Measurements from ENCODE around the gene CRYGN.

CRYGN gene

DNA sequence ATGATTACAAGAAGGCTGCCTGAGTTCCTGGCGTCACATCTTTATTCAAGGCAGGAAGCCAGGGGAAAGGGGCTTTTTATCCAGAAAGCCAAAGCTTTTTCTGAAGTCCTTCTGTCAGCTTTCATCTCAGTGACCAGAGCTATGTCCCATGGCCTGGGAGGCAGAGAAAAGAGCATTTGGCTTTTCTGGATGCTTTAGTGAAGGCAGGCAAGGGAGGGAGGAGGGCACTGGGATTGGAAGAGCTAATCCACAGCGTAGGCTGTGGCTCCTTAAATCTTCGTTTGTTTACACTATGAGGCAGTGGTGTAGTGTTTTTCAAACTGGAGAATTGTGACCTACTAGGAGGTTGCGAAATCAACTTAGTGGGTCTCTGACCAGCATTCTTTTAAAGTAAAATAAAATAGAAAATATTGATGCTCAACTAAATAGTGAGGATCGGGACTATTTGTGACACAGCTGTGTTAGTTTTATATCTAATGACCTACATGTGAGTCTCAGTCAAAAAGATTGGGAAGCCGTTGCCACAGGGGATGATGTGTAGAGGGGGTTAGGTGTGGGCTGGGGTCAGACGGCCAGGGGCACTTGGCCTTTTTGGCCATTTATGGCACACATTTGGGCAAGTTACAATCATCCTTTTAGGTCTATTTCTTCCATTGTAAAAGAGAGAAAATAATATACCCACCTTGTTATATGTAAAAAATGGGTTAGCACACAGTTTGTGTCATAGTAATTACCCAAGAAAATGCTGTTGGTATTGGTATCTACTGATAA, 14.1 kb downstream of the CRYGN start:
- no peak for DNase-seq

DNA sequence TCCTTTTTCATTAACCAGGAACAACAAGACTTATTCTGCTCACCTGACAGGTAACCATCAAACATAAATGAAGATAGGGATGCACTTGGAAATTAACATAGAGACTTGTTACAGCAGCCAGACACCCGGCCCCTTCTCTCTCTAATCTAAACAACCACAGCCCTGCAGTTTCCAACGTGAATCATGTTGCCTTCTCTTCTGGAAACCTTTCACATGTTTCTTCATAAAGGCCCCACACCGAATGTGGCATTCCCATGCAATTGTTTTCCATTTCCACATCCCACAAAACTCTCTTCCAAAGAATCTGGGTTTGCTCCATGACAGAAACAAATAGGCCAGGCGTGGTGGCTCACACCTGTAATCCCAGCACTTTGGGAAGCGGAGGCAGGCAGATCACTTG, 15.1 kb downstream of the CRYGN start:
- no peak for DNase-seq

DNA sequence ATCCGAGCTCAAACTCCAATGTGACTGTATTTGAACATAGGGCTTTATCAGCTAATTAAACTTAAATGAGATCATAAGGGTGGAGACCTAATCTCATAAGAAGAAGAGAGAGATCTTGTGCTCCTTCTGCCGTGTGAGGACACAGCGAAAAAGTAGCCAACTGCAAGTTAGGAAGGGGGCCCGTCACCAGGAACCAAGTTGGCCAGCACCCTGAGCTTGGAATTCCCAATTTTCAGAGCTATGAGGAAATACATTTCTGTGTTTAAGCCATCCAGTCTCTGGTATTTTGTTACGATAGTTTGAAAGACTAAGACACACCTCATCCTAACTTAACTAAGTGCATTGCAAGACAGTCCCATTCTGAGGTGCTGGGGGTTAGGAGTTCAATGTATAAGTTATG, 16.0 kb downstream of the CRYGN start:
- DNase-seq: no peak

DNA sequence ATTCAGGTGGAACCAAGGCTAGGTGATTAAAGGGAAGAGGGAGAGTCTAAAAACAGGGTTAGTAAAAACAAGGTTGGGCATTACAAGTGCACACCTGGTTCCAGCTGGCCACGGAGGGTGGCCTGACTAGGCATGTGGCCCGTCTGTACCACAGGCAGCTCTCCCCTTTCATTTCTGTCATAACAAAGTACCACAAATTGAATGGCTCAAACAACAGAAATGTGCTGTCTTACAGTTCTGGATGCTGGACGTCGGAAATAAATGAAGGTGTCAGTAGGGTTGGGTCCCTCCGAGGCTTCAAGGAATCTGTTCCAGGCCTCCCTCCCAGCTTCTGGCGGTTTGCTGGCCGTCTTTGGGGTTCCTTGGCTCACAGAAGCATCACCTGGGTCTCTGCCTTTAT, 16.7 kb downstream of the CRYGN start:
- no peak for DNase-seq

DNA sequence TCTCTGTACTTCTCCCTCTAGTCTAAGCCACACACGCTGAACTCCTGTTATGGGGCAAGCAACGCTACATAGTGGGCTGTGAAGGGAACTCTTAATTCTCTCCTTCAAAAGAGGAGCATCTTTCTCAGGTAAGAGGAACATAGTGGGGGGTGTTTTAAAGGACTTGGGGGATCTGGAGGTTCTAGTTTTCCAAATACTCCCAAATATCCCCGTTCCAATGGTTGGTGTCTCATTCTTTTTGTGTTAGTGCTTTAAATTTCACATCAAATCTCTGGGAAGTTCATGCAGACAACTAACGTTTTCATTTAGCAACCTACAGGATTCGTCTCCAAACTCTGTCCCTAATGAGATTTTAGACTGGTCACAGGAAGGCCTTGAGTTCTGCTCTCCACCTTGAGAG, 17.7 kb downstream of the CRYGN start:
- DNase-seq: no peak

DNA sequence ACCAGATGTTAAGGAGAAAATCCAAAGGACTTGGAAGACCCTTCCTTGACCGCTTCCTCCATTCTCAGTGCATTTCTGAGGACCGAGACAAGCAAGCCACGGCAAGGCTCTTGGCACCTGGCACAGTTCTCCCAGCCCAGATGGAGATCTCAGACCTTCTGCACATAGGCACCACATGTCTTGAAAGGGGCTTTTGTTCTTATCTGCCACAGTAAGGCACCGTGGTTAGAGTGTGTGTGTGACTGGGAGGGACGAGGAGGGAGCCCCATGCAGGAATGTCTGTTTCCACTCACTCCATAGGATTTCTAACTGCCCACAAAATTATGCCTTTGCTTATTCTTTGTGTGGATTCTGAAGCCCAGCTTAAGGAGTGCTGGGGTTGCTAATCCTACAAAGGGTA, 19.8 kb downstream of the CRYGN start:
- no peak for DNase-seq

DNA sequence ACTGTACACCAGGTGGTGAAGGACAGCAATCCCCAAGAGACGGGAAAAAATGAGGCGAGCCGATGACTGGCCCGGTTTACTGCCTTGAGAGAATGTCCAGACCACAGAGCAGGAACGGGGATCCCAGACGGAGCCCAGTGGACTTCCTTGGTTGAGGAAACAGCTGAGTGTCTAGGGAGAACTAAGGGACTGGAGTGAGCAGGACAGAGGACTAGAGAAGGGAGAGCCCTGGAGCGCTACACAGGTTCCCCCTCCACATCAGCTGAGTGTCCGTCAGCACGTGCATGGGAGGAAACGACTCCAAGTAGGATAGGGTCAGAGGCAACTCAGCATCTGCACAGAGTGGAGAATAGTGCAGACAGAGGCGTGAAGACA, 23.0 kb downstream of the CRYGN start:
- no peak for DNase-seq

DNA sequence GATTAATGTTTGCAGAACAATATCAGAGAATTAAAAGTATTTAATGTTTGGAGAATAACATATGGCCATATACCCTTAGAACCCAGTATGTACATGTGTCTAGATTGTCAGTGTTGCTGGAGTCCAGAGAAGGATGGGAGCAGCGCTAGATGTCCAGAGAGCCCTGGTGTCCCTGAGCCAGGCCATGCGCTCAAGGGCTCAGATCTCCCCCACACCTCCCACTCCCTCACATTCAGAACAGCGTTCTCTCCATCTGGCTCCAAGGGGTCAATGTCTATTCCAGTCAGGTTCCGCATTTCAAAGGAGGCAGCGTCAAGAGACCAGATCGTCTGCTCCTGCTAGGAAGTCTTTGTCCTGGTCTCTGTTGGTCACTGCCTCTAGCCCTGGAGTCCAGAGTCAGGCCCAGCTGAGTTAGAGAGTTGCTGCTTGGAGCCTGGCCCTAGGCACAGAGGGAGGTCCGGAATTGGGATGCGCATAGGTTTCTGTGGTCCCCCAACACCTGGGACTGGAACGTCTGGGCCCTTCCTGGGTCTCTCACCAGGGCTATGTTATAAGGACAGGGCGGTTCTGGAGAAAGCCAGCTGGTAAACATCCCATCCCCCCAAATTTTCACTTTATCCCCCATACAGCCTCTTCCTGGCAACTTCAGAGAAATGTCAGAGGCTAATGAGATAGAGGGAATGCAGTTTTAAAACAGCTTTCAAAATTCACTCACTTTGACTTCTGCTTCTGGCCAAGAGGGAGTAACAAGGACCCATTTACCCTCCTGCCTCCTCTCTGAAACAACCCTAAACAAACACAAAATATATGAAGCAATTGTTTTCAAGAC, 23.6 kb downstream of the CRYGN start:
- DNase-seq: no peak

DNA sequence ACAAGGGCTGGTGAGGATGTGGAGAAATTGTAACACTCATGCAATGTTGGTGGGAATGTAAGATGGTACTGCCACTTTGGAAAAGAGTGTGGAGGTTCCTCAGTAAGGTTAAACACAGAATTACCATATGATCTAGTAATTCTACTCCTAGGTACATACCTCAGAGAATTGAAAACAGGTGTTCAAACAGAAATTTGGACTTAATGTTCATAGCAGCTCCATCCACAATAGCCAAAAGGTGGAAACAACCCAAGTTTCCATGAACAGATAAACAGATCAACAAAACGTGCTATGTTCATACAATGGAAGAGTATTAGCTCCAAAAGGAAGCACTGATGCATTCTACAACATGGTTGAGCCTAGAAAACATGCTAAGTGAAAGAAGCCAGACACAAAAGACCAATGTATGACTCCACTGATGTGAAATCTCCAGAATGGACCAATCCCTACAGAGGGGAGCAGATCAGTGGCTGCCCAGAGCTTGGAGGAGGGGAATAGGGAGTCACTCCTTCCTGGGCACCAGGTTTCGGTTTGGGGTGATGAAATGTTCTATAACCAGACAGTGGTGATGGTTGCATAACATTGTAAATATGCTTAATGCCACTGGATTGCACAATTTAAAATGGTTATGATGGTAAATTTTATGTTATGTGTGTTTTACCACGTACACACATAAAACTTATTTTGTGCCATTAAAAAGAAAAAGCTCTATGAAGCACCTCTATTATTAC, 24.4 kb downstream of the CRYGN start:
- DNase-seq: no peak

DNA sequence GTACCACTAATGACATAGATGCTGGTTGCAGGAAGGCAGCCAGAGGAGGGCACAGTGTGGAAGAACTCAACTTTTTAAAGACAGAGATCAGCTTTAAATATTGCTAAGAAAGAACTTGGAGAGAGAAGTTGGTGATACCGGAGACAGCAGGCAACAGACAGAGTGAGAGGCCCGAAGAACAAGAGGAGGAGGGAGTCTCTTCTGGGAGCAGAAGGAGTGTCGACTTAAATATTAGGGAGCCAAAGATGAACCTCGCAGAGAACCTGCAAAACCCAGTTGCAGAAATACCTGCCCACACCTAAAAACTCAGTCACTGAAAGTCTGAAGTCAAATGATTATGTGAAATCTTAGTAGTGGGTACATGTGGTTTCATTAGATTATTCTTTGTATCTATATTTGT, 26.7 kb downstream of the CRYGN start:
- no peak for DNase-seq

DNA sequence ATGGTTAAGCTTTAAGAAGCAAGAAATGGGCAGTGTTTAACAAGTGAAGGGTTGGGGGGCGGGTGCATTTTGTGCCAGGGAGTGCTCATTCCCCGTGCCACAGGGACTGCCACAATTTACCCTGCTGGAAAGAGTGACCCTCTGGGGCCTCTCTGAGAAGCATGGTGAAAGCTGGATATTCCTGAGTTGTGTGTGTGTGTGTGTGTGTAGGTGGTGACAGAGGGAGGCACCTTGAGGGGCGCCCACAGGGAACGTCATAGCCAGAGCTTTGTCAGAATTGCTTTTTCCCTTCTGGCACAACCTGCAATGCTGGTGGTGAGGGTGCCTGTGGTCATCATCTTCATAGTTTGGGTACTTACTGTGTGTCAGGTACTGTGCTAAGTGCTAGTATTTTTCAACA, 27.6 kb downstream of the CRYGN start:
- DNase-seq: no peak

DNA sequence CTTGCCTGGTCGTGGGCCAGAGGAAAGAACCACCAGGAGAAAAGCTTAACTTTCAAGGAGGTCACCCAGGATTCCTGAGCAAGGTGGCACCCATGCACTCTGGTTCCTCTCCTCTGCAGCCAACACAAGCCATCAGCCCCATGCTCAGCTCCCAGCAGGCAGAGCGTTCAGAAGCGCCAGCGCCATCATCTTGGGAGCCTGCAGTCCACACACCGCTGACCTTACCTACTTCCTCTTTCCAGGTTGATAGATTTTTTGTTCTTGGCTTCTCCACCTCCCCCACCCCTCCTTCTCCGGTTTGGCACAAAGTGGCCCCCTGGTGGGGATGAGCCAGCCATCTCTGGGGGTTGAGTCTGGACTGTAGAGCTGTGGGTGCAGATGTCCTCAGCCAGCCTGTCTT, 28.4 kb downstream of the CRYGN start:
- no peak for DNase-seq

DNA sequence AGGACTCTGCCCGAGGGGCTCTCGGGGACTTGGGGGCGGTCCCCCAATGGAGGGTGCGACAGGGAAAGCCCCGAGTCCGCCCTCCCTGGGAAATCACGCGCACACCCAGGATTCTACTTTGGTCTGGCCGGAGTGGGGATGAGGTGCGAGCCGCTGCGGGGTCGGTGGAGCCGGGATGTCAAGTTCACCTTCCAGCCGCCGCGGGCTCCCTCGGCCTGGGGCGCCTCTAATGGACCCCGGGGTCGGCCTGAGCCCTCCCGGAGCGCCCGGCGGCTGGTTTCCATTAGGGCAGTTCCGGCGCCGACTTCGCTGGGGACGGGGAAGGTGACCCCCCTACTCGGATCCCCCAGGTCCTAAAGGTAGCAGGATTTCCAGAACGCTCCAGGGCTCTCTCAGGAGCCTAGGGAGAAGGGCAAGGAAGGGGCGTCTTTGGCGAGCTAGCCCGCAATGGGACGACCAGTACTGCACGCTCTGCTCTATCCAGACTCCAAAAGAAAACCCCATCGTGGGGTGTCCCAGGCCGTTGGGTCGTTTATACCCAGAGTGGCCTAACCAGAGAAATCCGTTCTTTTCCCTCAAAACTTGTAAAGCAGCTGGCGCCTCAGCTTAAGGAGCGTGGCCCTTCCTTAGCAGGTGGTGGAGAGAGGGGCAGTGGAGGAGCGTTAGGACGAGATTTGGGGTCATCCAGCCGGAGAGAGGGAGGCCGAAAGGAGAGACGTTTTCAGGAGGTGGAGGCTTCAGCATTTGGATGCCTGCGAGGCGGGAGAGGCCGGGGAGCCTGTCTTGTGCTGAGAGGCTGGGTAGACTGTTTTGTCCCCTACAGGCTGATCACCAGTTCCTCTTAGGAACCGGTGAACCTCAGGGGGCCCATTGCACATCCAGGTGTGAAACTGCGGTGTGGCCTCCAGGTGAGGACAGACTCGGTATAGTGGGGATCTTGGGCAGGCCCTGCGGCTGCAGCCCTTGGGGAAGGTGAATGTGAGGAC, 29.2 kb downstream of the CRYGN start:
- DNase-seq: no peak

DNA sequence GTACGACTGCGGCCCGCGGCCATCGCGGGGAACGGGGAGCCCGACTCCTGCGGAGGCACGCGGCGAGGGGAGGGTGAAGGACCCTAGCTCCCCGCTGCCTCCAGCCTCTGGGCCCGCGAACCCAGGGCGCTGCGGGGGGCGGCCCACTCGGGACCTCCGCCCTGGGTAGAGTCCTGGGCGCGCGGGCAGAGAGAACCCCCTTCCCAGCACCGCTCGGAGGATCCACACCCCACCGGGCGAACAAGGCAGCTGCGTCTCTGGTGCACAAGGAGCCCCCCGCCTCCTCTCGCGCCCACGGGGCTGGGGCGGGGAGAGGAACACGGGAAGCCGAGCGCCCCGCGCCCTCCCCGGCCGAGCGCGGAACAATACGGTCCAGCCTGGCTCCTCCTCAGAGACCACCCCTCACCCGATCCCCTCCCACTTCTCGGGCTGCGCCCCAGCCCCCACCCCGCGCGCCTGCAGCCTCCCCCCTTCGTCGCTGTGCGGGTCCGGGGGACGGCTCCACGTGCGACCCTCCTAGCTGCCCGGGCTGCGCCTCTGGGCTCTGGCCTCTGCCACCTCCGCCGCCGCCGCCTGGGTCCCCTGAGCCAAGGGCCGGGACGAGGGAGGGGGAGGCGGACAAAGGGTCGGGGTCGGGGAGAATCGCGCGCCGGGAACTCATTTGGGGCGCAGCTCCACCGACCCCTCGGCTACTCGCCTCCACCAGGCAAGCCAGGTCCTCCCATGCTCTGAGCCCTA, 30.1 kb downstream of the CRYGN start, which contains the start of gene WDR86:
Gene WDR86 (minus strand): TSS at position 372 of the 738 bp plus-strand sequence. CDS start 449 bp downstream, outside the sequence.
- DNase-seq: no peak

DNA sequence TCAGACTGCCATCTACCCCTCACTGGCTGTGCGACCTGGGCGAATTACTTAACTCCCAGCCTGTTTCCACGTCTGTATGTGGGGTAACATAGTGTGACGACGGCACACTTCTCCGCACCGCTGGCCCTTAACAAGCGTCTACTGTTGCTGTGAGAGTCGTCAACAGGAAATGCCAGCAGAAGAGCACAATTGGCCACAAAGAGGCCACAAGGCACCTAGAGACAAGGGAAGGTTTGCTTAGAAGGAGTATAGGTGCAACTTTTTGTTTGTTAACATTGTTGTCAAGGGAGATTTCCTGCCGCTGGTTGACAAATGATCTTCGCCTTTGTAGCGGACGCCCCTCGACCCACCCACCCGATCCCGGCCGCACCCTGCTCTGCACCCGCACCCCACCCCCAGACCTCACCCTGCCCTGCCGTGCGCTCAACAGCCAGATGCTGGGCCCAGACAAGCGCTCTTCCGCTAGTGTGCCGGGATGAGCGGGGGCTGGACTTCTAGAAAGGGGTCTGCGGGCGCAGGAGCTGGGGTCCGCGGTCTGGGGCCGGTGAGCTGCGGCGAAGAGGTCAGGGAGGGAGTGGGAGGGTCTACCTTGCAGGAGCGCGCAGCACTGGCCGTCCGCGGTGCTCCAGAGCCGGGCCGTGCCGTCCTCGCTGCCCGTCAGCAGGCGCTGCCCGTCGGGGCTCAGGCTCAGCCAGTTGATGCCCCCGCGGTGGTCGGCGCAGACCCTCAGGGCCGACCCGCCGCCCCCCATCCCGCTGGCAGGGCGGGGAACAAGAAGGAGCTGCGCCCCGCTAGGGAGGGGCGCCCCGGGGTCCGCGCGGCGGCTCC, 30.9 kb downstream of the CRYGN start:
- no peak for DNase-seq

DNA sequence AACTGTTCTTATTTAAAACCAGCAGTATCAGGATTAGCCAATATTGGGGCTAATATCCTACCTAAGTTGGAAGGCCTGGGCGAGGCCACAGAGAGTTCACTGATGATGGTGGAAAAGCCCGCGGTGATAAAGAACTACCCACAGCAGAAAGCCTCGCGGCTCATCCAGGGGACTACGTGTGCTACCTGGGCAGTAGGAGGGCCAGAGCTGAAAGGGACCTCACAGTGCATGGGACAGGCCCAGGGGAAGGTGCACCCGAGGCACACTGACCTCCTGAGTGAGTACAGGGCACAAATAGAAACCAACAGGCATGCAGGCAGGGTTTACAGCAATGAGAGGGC, 31.5 kb downstream of the CRYGN start:
- DNase-seq: no peak

DNA sequence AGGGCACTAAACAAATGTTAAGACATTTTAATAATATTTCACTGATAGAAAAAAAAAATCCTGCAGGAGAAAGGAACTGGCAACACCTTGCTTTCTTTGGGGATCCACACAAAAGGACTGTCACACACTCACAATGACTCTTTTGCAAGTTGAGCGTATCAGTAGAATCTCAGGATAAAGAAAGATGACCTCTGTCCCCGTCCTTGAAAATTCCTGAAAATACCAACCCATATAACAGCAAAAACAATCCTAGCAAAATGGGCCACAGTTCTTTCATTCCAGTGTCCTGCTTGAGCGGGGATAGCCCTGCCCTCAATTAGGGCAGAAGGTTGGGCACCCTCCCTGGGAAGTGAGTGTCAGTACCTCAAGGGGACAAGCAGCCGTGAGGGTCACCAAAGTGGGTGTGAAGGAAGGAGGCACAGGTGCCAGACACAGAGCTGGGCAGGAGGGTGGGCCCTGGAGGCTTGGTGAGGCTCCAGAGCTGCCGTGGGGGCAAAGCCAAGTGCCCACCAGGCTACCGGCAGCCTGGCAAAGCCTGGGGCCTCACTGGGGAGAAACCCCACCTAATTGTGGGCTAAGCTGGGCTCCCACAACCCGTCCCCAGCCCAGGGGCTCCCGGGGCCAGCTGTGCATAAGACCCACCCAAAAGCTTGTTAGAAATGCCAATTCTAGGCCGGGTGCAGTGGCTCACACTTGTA, 32.9 kb downstream of the CRYGN start:
- no peak for DNase-seq

DNA sequence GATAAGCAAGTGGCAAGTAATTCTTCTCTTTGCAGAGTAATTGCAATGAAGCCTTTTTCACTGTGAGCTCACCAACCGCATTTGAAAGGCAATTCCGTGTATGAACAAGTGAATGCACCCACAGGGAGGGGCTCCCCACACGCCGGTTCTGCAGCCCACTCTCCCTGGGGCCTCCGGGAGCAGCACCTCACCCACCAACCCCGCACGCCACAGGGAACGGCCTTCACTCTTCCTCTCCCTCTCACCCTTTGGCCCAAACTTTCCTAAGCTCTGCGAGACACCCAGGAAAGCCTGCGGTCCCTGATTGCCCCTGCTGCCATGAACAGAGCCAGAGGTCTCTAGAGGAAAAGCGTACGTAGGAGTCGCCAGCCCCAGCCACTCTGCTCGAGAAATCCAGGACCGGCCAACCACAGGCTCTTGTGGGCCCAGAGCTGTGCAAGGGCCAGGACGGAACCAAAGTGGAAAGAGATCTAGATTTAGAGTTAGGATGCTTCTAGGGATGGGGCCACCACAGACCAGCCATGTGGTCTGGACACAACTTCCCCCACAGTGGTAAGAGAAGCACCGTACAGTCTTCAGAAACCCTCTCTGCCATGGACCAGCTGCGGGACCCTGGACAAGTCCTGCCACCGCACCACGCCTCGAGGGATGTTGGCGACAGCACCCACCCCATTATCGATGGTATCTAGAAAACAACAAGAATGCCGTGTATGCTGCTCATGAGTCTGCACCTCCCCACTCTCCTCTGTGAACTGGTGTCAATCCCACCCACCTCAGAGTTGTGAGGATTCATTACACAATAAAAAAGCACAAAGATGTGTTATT, 33.7 kb downstream of the CRYGN start:
- DNase-seq: no peak

DNA sequence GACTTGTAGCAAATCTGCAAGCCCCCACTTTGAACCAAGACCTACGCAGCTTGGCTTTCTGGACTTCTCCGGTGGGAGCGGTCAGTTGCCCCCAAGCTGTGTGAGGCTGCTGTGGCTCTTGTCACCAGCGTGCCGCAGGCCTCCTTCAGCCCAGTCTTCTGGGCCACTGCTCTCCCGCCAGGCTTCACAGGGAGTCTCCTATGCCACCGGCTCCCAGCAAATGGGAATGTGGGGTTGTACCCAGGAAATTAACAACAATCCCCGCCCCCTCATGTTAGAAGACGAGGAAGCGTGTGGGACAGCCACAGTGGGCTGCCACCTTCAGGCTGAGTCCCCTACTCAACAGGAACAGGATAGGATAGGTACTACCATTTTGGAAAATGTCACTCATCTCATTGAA, 34.4 kb downstream of the CRYGN start:
- no peak for DNase-seq

All from NCI-H1417 treated with DMSO at 0.1 percent for 48 hours (cell line).